Measurements from ENCODE around the gene KRTAP4-8.

DNA sequence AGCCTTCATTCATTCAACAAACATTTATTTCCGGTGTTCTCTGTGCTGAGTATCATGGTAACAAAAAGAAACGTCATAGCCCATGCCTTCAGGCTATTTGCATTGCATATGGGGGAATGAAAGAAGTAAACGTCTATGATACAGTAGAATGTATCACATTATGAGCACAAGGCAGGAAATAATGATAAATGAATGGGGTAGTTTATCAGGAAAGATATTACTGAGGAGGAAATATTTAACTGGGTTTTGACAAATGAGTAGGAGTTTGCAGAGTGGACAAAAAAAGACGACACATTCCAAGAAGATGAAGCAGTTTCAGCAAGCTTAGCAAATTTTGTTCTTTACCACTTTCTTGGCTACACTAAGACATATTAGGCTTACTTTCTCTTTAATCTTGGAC is 15.3 kb downstream of the KRTAP4-8 start:
- TF ChIP-seq CTCF (IDR thresholded peaks at IDR 0.05) = no peak
- no peak for TF ChIP-seq POLR2A (IDR thresholded peaks at IDR 0.05)
